ENCODE measurements around the gene UCK1.

GRCh38 chr9:131521203-131521602 is 9.9 kb downstream of the UCK1 start:
- TF ChIP-seq CTCF (conservative IDR thresholded peaks at IDR 0.05): no peak
- TF ChIP-seq ZFX (IDR thresholded peaks at IDR 0.05): no peak
